ENCODE data around the gene HRH1. TPM values are rescaled to one million over a fixed set of nuclear protein-coding genes. Genes with fewer than 3 reads are reported as not detected.

Gene HRH1
- total RNA-seq, 1 donor = 20.6 TPM

GRCh38 chr3:11305509-11305908 is 151.2 kb downstream of the HRH1 start:
- no peak overlapping the region for H3K4me3 ChIP-seq (ENCODE audit: low read depth, low read length)
- TF ChIP-seq CTCF (IDR thresholded peaks at IDR 0.05; ENCODE audit: insufficient read depth, low read length) = no peak
- no peak for DNase-seq (ENCODE audit: low read depth)

- no peak for TF ChIP-seq CTCF (IDR thresholded peaks at IDR 0.05; ENCODE audit: insufficient read depth, low read length)
- no peak overlapping the region for H3K4me3 ChIP-seq (ENCODE audit: low read depth, low read length)
- peak; percentile 55 for DNase-seq (ENCODE audit: low read depth)
These were observed 152.7 kb downstream of the HRH1 start for GRCh38 chr3:11306817-11307589.

- no peak for DNase-seq (ENCODE audit: low read depth)
- no peak overlapping the region for H3K4me3 ChIP-seq (ENCODE audit: low read depth, low read length)
- no peak for TF ChIP-seq CTCF (IDR thresholded peaks at IDR 0.05; ENCODE audit: insufficient read depth, low read length)
These were observed 153.6 kb downstream of the HRH1 start for GRCh38 chr3:11307830-11308432.

GRCh38 chr3:11310258-11310657 is 156.0 kb downstream of the HRH1 start:
- TF ChIP-seq CTCF (IDR thresholded peaks at IDR 0.05; ENCODE audit: insufficient read depth, low read length) = no peak
- no peak for DNase-seq (ENCODE audit: low read depth)
- H3K4me3 ChIP-seq (ENCODE audit: low read depth, low read length) = no peak overlapping the region

GRCh38 chr3:11312166-11312565 is 157.9 kb downstream of the HRH1 start:
- H3K4me3 ChIP-seq (ENCODE audit: low read depth, low read length) = no peak overlapping the region
- no peak for DNase-seq (ENCODE audit: low read depth)
- TF ChIP-seq CTCF (IDR thresholded peaks at IDR 0.05; ENCODE audit: insufficient read depth, low read length) = no peak

Small RNAs within 50 kb of the gene (small RNA-seq; reads per million reads assigned to genes)
- gene AC083855.1 = not detected

Other genes starting within 250 kb of the HRH1 start
- not detected in 2 replicates for gene SLC6A1, start 161.7 kb upstream of the HRH1 start, total RNA-seq (ENCODE audit: low replicate concordance)
- 97.9 and 142 TPM in 2 replicates for gene ATG7, start 117.9 kb downstream of the HRH1 start, total RNA-seq (ENCODE audit: low replicate concordance)

Data from fibroblast of the aortic adventitia (primary cell).